Breast epithelium (tissue), 3 donors: ENCODE data around the gene CELF1.

ENCODE experiments used
- CTCF ChIP-seq, 3 donors: fragments of 450-650 bp; IDR thresholded peaks; one replicate each; pipeline ENCODE4 v1.5.1; 2016 to 2017; ENCODE audit warnings: antibody characterized with exemption in 3 of 3, mild to moderate bottlenecking in 3 of 3, moderate library complexity in 3 of 3
- POLR2A ChIP-seq: fragments of 450-650 bp; IDR thresholded peaks from one replicate; pipeline ENCODE4 v1.6.1; 2016; ENCODE audit warnings: antibody characterized with exemption, mild to moderate bottlenecking, moderate library complexity
- POLR2AphosphoS5 ChIP-seq, 3 donors: sonication (generic); formaldehyde crosslinking; IDR thresholded peaks; one replicate each; pipeline ENCODE4 v1.6.1; 2017; ENCODE audit warnings: antibody characterized with exemption in 3 of 3

GRCh38 chr11:47500121-47500520 lies 52.8 kb downstream of the CELF1 start:
- TF ChIP-seq POLR2AphosphoS5 (IDR thresholded peaks at IDR 0.05) (no peak), CTCF (IDR thresholded peaks at IDR 0.05) (no peak), POLR2A (no peak)
